WTC11 (cell line): ENCODE results near the gene ANKRD27. TPM values are rescaled to one million over a fixed set of nuclear protein-coding genes. Genes with fewer than 3 reads are reported as not detected.

Experiments used
- ATAC-seq: fragments of 200-7000 bp; cut with Tn5 transposase; 2 replicates; pipeline ENCODE4 v1.10.0; 2021; ENCODE audit warnings: mild to moderate bottlenecking, moderate library complexity
- CTCF ChIA-PET: fragments of 300-600 bp; sonication (Branson Sonifier 250); formaldehyde crosslinking; loops from one replicate; lab custom pipeline; 2021; ENCODE audit warnings: antibody characterized with exemption; lab: Charles Lee
- POLR2A ChIA-PET: fragments of 350-600 bp; sonication (Branson Sonifier 250); formaldehyde crosslinking; loops from one replicate; lab custom pipeline; 2021; ENCODE audit warnings: antibody characterized with exemption; lab: Charles Lee
- DNase-seq: peaks from one replicate; pipeline ENCODE4 v3.0.0; 2021; ENCODE audit warnings: low spot score
- H3K27ac Mint-ChIP-seq: 2 replicates; pipeline ENCODE4 v1.8.0; 2021; ENCODE audit warnings: mixed read lengths
- H3K27me3 Mint-ChIP-seq: 2 replicates; pipeline ENCODE4 v1.8.0; 2021; ENCODE audit warnings: low read depth, mild to moderate bottlenecking, moderate library complexity, mixed read lengths
- H3K36me3 Mint-ChIP-seq: 2 replicates; pipeline ENCODE4 v1.8.0; 2021; ENCODE audit warnings: mixed read lengths
- H3K4me1 Mint-ChIP-seq: 2 replicates; pipeline ENCODE4 v1.8.0; 2022; ENCODE audit warnings: mixed read lengths
- H3K4me3 Mint-ChIP-seq: 2 replicates; pipeline ENCODE4 v1.8.0; 2021; ENCODE audit warnings: mild to moderate bottlenecking, moderate library complexity, mixed read lengths
- H3K9me3 Mint-ChIP-seq: 2 replicates; pipeline ENCODE4 v1.8.0; 2021; ENCODE audit warnings: mixed read lengths
- ARID4B ChIP-seq: sonication (generic); formaldehyde crosslinking; IDR thresholded peaks from 2 replicates; pipeline ENCODE4 v1.8.0; 2023; ENCODE audit warnings: missing genetic modification reagents, mild to moderate bottlenecking, borderline replicate concordance
- ATF1 ChIP-seq: sonication (generic); formaldehyde crosslinking; IDR thresholded peaks from 2 replicates; pipeline ENCODE4 v1.8.1; 2023; ENCODE audit warnings: mild to moderate bottlenecking, moderate library complexity, missing genetic modification reagents
- ATF2 ChIP-seq: sonication (generic); formaldehyde crosslinking; IDR thresholded peaks from 2 replicates; pipeline ENCODE4 v1.8.1; 2022; ENCODE audit warnings: low read depth, missing genetic modification reagents, borderline replicate concordance
- ATF3 ChIP-seq: sonication (generic); formaldehyde crosslinking; conservative IDR thresholded peaks from 2 replicates; pipeline ENCODE4 v1.8.1; 2022; ENCODE audit warnings: mild to moderate bottlenecking, missing genetic modification reagents
- CBFB ChIP-seq: sonication (generic); formaldehyde crosslinking; IDR thresholded peaks from 2 replicates; pipeline ENCODE4 v1.8.1; 2022; ENCODE audit warnings: mild to moderate bottlenecking, low read depth, missing genetic modification reagents
- CREM ChIP-seq: sonication (generic); formaldehyde crosslinking; IDR thresholded peaks from 2 replicates; pipeline ENCODE4 v1.8.1; 2022; ENCODE audit warnings: mild to moderate bottlenecking, missing genetic modification reagents, moderate library complexity
- E2F4 ChIP-seq: sonication (generic); formaldehyde crosslinking; IDR thresholded peaks from 2 replicates; pipeline ENCODE4 v1.8.1; 2022; ENCODE audit warnings: low read depth, mild to moderate bottlenecking, moderate library complexity, missing genetic modification reagents, borderline replicate concordance
- ETV6 ChIP-seq: sonication (generic); formaldehyde crosslinking; IDR thresholded peaks from 2 replicates; pipeline ENCODE4 v1.8.1; 2022; ENCODE audit warnings: mild to moderate bottlenecking, missing genetic modification reagents
- FOXJ3 ChIP-seq: sonication (generic); formaldehyde crosslinking; IDR thresholded peaks from 2 replicates; pipeline ENCODE4 v1.9.0; 2021; ENCODE audit warnings: missing genetic modification reagents, mild to moderate bottlenecking, borderline replicate concordance
- FOXP1 ChIP-seq: sonication (generic); formaldehyde crosslinking; IDR thresholded peaks from 2 replicates; pipeline ENCODE4 v1.8.0; 2022; ENCODE audit warnings: missing genetic modification reagents, mild to moderate bottlenecking, moderate library complexity, borderline replicate concordance
- GRHL2 ChIP-seq: fragments of 250-450 bp; sonication (Bioruptor Pico); IDR thresholded peaks from 2 replicates; pipeline ENCODE4 v1.8.0; 2022; ENCODE audit warnings: mild to moderate bottlenecking, moderate library complexity; ENCODE audit not compliant: insufficient replicate concordance, severe bottlenecking
- GTF2I ChIP-seq: fragments of 250-450 bp; sonication (Bioruptor Pico); conservative IDR thresholded peaks from 2 replicates; pipeline ENCODE4 v1.4.0; 2021; ENCODE audit warnings: mild to moderate bottlenecking
- IRF2 ChIP-seq: sonication (generic); formaldehyde crosslinking; IDR thresholded peaks from 2 replicates; pipeline ENCODE4 v1.8.0; 2022; ENCODE audit warnings: low read depth, missing genetic modification reagents, borderline replicate concordance
- JAZF1 ChIP-seq: fragments of 250-450 bp; sonication (Bioruptor Pico); IDR thresholded peaks from 2 replicates; pipeline ENCODE4 v1.9.0; 2021; ENCODE audit warnings: moderate library complexity, mild to moderate bottlenecking, inconsistent platforms
- NFATC4 ChIP-seq: fragments of 250-450 bp; sonication (Bioruptor Pico); IDR thresholded peaks from 2 replicates; pipeline ENCODE4 v1.9.0; 2021; ENCODE audit warnings: mild to moderate bottlenecking
- PRRX2 ChIP-seq: fragments of 250-450 bp; sonication (Bioruptor Pico); IDR thresholded peaks from 2 replicates; pipeline ENCODE4 v1.8.0; 2021; ENCODE audit warnings: mild to moderate bottlenecking
- SMAD3 ChIP-seq: sonication (generic); formaldehyde crosslinking; IDR thresholded peaks from 2 replicates; pipeline ENCODE4 v1.8.0; 2022; ENCODE audit warnings: missing genetic modification reagents, mild to moderate bottlenecking, borderline replicate concordance
- TEAD1 ChIP-seq: sonication (generic); formaldehyde crosslinking; IDR thresholded peaks from 2 replicates; pipeline ENCODE4 v1.8.0; 2022; ENCODE audit warnings: mild to moderate bottlenecking, missing genetic modification reagents
- ZBTB21 ChIP-seq: sonication (generic); formaldehyde crosslinking; IDR thresholded peaks from 2 replicates; pipeline ENCODE4 v1.8.1; 2023; ENCODE audit warnings: mild to moderate bottlenecking, missing genetic modification reagents, borderline replicate concordance
- ZBTB43 ChIP-seq: sonication (generic); formaldehyde crosslinking; IDR thresholded peaks from 2 replicates; pipeline ENCODE4 v1.8.1; 2023; ENCODE audit warnings: mild to moderate bottlenecking, missing genetic modification reagents
- ZNF232 ChIP-seq: sonication (generic); formaldehyde crosslinking; IDR thresholded peaks from 2 replicates; pipeline ENCODE4 v1.8.0; 2022; ENCODE audit warnings: mild to moderate bottlenecking, missing genetic modification reagents
- total RNA-seq: library from RNA; stranded (reverse); gene quantifications from 3 replicates; pipeline ENCODE4 v1.2.3, GENCODE V29; 2021
- TF ChIP-seq, protein P1 (sequence below): sonication (generic); formaldehyde crosslinking; IDR thresholded peaks from 2 replicates; pipeline ENCODE4 v1.8.1; 2022; ENCODE audit warnings: mild to moderate bottlenecking, moderate library complexity, missing genetic modification reagents

The ANKRD27 gene
- total RNA-seq, 1 experiment from 2014 or later = 48.6 TPM

DNA sequence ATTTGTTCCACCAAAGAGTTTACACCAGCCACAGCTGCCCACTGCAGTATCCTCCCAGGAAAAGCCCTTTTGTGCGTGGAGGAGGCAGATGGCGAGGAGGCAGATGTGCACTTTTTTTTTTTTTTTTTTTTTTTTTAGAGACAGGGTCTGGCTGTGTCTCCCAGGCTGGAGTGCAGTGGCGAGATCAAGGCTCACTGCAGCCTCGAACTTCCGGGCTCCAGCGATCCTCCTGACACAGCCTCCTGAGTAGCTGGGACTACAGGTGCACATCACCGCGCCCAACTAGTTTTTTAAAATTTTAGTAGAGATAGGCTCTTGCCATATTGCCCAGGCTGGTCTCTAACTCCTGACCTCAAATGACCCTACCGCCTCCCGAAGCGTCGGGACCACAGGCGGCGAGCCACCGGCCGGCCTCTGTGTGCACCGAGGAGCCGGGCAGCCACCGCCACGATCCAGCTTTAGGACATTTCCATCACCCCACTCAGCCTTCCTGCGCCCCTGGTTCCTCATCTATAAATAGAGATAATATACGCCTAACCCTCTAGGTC, 94.6 kb downstream of the ANKRD27 start:
- TF ChIP-seq TEAD1 (CRISPR knock-in tag) (no peak), NFATC4 (CRISPR knock-in tag) (no peak)
- Mint-ChIP-seq H3K36me3 (peaks cover 15% of the 10 kb centered on the region), H3K27ac (no peak overlapping the region), H3K9me3 (peaks cover 6% of the 10 kb centered on the region; the same call in 1 of the 2 replicates), H3K27me3 (peaks cover 32% of the 10 kb centered on the region), H3K4me1 (peaks cover 5% of the 10 kb centered on the region; the same call in 1 of the 2 replicates), H3K4me3 (peak overlapping the region; percentile 77)
- CTCF ChIA-PET = interaction anchor here (1.0 to 1.1 kb wide), 2 partner anchors 10 to 19 kb away, joined by 3 to 5 read pairs; no protein-coding TSS in a partner anchor
- peak; percentile 10 for ATAC-seq
- DNase-seq = peak; percentile 22
- POLR2A ChIA-PET = interaction anchor here (0.7 to 1.7 kb wide), 3 partner anchors 13 to 1516 kb away, joined by 3 to 7 read pairs (median 6); partner anchors contain the start of gene DPY19L3

DNA sequence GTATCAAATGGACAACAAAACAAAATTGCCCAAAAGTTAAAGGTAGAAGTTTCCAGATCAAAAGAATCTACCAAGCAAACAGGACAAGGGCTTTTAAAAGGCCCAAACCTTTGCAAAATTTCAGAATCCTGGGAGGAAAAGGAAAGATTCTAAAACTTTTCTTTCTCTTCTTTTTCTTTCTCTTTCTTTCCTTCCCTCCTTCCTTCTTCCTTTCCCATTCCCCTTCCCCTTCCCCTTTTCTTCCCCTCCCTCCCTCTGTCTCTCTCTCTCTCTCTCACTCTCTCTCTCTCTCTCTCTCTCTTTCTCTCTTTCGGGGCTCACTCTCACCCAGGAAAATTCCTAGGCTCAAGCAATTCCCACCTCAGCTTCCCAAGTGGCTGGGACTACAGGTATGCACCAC, 98.2 kb downstream of the ANKRD27 start:
- no peak overlapping the region for H3K4me3 Mint-ChIP-seq
- ChIA-PET CTCF (no interaction called here), POLR2A (no interaction called here)
- DNase-seq = no peak
- H3K4me1 Mint-ChIP-seq = 0 out of 2 replicates have a peak, but pooled peaks cover 3% of the 10 kb centered on the region
- H3K27me3 Mint-ChIP-seq = peaks cover 32% of the 10 kb centered on the region
- ATAC-seq = no peak
- no peak overlapping the region for H3K27ac Mint-ChIP-seq
- no peaks in the 10 kb centered on the region for H3K36me3 Mint-ChIP-seq
- H3K9me3 Mint-ChIP-seq = peaks cover 7% of the 10 kb centered on the region; the same call in 1 of the 2 replicates
- TF ChIP-seq SMAD3 = no peak
- TF ChIP-seq ATF1 (CRISPR knock-in tag) = no peak
- TF ChIP-seq IRF2 (CRISPR knock-in tag) = no peak
- no peak for TF ChIP-seq ETV6
- TF ChIP-seq JAZF1 (CRISPR knock-in tag) = no peak
- no peak for TF ChIP-seq CBFB
- TF ChIP-seq FOXJ3 = no peak
- no peak for TF ChIP-seq ATF2
- TF ChIP-seq ARID4B (CRISPR knock-in tag) = no peak
- no peak for TF ChIP-seq ZBTB43 (CRISPR knock-in tag)
- no peak for TF ChIP-seq FOXP1 (CRISPR knock-in tag)
- no peak for TF ChIP-seq PRRX2
- TF ChIP-seq ZBTB21 (CRISPR knock-in tag) = no peak
- TF ChIP-seq GTF2I (CRISPR knock-in tag) = no peak
- no peak for TF ChIP-seq E2F4
- no peak for TF ChIP-seq CREM (CRISPR knock-in tag)
- TF ChIP-seq ZNF232 (CRISPR knock-in tag) = no peak
- TF ChIP-seq, protein P1, sequence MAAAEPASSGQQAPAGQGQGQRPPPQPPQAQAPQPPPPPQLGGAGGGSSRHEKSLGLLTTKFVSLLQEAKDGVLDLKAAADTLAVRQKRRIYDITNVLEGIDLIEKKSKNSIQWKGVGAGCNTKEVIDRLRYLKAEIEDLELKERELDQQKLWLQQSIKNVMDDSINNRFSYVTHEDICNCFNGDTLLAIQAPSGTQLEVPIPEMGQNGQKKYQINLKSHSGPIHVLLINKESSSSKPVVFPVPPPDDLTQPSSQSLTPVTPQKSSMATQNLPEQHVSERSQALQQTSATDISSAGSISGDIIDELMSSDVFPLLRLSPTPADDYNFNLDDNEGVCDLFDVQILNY (CRISPR knock-in tag) = no peak
- no peak for TF ChIP-seq GRHL2 (CRISPR knock-in tag)
- no peak for TF ChIP-seq ATF3 (CRISPR knock-in tag)
